NB4 (cell line): Measurements from ENCODE around the gene GRXCR1.

ENCODE experiments used
- POLR2A ChIP-seq: IDR thresholded peaks from 2 replicates; pipeline ENCODE4 v1.6.1; 2011; ENCODE audit warnings: mild to moderate bottlenecking; ENCODE audit not compliant: insufficient read length; ENCODE audit errors: extremely low read depth
- TF ChIP-seq, protein P1 (sequence below): IDR thresholded peaks from one replicate; pipeline ENCODE4 v1.5.1; 2012; ENCODE audit warnings: low read depth, low read length
- TF ChIP-seq, protein P2 (sequence below): IDR thresholded peaks from 2 replicates; pipeline ENCODE4 v1.6.1; 2011; ENCODE audit warnings: low read depth, low read length

DNA sequence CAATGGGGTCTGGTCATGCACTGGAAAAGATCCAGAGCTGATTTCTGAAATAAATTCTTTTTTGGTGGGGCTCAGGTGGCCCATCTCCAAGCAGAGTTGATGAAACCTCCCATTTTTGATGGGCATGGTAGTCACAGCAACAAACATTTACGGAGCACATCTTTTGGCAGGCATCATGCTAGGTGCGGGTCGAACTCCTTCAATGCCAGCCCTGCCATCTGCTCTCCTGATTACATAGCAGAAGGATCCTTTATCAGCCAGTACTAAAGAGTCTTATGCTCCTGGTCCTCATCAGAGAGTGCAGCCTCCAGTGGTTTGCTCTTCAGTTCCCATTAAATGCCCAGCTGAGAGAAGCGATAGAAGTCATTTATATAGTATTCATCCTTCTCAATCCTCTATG is 121.7 kb downstream of the GRXCR1 start:
- TF ChIP-seq, protein P1, sequence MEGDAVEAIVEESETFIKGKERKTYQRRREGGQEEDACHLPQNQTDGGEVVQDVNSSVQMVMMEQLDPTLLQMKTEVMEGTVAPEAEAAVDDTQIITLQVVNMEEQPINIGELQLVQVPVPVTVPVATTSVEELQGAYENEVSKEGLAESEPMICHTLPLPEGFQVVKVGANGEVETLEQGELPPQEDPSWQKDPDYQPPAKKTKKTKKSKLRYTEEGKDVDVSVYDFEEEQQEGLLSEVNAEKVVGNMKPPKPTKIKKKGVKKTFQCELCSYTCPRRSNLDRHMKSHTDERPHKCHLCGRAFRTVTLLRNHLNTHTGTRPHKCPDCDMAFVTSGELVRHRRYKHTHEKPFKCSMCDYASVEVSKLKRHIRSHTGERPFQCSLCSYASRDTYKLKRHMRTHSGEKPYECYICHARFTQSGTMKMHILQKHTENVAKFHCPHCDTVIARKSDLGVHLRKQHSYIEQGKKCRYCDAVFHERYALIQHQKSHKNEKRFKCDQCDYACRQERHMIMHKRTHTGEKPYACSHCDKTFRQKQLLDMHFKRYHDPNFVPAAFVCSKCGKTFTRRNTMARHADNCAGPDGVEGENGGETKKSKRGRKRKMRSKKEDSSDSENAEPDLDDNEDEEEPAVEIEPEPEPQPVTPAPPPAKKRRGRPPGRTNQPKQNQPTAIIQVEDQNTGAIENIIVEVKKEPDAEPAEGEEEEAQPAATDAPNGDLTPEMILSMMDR = no peak
- TF ChIP-seq, protein P2, sequence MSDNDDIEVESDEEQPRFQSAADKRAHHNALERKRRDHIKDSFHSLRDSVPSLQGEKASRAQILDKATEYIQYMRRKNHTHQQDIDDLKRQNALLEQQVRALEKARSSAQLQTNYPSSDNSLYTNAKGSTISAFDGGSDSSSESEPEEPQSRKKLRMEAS = no peak
- TF ChIP-seq POLR2A = no peak
